ENCODE measurements around the gene NAV2. TPM values are rescaled to one million over a fixed set of nuclear protein-coding genes. Genes with fewer than 3 reads are reported as not detected.

NAV2 gene
- total and polyA plus RNA-seq, 11 donors = 7.6 to 46.5 (median 20.2) TPM

DNA sequence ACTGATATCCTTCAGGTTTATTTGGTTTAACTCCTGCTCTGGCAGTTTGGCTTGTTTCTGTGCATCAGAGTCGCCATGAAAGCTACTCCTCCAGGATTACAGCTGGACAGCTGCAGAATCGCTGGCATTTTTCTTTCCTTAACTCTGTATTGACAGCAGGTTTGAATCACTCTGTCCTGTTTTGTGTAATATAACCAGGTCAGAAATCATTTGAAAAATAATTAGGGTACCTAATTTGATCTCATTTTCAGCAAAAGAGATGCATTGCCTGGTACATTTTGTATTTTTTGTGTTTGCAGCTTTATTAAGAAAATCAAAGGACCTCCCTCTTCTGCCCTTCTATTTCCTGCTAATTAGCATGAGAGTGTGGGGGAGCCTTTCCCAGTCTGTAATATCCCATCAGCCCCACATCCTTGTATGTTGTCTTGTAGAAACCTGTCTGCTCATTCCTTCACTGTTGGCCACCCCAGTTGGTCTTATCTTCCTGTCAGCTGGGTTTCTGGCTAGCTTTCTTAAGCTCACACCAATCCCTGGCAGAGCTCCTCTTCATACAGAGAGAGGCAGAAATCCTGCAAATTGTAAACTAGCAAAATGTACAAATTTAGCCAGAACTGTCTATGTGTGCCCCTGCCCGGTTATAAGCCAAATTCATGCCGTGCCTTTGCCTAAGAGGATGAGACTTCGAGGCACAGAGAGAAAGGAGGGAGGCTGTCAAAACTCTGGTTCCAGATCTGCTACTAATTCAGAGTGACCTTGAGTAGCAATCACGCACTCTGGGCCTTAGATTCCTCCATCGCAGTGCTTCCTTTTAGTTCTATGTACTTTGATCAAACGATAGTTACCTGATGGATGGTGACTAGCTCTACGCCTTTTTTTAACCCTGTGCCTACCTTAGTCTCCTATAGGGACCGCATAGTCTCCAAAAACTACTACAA is 200.6 kb downstream of the NAV2 start:
- WGBS, 4 donors = 46 to 55% (median 52%) methylated on average over 10 of the region's 10 CpGs
- H3K4me3 ChIP-seq = no peak overlapping the region
- H3K36me3 ChIP-seq = peaks cover 0 to 10% (median 0%) of the 10 kb centered on the region in 9 donors
- H3K27me3 ChIP-seq = no peaks in the 10 kb centered on the region
- intact Hi-C loops (cut with DNase I) = no loop called here
- ATAC-seq = peak; percentile 50 to 63 (median 62)
- TF ChIP-seq POLR2A (IDR thresholded peaks at IDR 0.05) = no peak
- TF ChIP-seq, protein P1, sequence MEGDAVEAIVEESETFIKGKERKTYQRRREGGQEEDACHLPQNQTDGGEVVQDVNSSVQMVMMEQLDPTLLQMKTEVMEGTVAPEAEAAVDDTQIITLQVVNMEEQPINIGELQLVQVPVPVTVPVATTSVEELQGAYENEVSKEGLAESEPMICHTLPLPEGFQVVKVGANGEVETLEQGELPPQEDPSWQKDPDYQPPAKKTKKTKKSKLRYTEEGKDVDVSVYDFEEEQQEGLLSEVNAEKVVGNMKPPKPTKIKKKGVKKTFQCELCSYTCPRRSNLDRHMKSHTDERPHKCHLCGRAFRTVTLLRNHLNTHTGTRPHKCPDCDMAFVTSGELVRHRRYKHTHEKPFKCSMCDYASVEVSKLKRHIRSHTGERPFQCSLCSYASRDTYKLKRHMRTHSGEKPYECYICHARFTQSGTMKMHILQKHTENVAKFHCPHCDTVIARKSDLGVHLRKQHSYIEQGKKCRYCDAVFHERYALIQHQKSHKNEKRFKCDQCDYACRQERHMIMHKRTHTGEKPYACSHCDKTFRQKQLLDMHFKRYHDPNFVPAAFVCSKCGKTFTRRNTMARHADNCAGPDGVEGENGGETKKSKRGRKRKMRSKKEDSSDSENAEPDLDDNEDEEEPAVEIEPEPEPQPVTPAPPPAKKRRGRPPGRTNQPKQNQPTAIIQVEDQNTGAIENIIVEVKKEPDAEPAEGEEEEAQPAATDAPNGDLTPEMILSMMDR (IDR thresholded peaks at IDR 0.05) = no peak
- H3K9me3 ChIP-seq = no peaks in the 10 kb centered on the region
- DNase-seq = no peak
- H3K27ac ChIP-seq = peak overlapping the region in 9 of 12 donors; percentile 3 to 63 (median 41)
- H3K4me1 ChIP-seq = peaks cover 0 to 35% (median 13%) of the 10 kb centered on the region in 12 donors

DNA sequence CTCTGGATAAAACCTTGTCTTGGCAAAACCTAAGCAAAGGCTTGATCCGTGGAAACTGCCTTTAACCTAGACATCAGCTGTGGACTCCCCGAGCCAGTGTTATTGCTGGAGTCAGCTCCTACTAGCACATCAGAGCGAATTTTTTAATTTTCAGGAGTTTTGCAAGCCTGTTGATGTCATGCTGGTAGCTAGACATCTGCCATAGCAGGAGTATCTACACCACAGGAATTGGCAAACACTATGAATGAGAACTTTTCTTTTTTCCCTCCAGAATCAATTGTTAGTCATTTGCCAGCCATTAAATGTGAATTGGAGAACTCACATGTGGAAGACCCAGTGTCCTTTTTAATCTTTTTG is 201.2 kb downstream of the NAV2 start:
- no peak overlapping the region for H3K4me3 ChIP-seq
- TF ChIP-seq POLR2A (IDR thresholded peaks at IDR 0.05) = no peak
- TF ChIP-seq, protein P1 (IDR thresholded peaks at IDR 0.05) = no peak
- no peaks in the 10 kb centered on the region for H3K9me3 ChIP-seq
- peaks cover 0 to 12% (median 0%) of the 10 kb centered on the region in 9 donors for H3K36me3 ChIP-seq
- H3K27me3 ChIP-seq = no peaks in the 10 kb centered on the region
- intact Hi-C loops (cut with DNase I) = no loop called here
- WGBS, 4 donors = 75 to 84% (median 77%) methylated on average over 3 of the region's 3 CpGs
- ATAC-seq = no peak
- H3K27ac ChIP-seq = peak overlapping the region in 8 of 12 donors; percentile 7 to 63 (median 44)
- H3K4me1 ChIP-seq = peaks cover 0 to 36% (median 13%) of the 10 kb centered on the region in 12 donors
- DNase-seq = no peak

DNA sequence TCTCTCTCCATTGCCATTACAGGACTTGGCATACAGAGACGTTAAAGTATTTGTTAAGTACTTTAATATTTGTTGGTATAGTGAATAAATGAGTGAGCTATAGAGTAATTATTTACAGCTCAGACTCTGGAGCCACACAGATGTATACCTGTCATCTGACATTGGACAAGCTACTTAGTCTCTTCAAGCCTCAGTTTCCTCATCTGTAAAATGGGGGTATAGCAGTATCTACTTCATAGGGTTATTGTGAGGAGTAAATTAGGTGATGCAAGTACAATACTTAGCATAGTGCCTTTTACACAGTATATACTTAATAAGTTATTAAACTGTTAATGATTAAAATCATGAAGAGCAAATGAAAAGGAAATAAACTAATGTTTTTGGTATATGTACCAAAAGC is 203.2 kb downstream of the NAV2 start:
- intact Hi-C loops (cut with DNase I) = no loop called here
- 92 to 98% (median 94%) methylated on average over 1 of the region's 1 CpG for WGBS, 4 donors
- no peaks in the 10 kb centered on the region for H3K27me3 ChIP-seq
- TF ChIP-seq, protein P1 (IDR thresholded peaks at IDR 0.05) = no peak
- TF ChIP-seq POLR2A (IDR thresholded peaks at IDR 0.05) = no peak
- H3K9me3 ChIP-seq = no peaks in the 10 kb centered on the region
- no peak overlapping the region for H3K27ac ChIP-seq
- H3K36me3 ChIP-seq = peaks cover 0 to 12% (median 0%) of the 10 kb centered on the region in 9 donors
- H3K4me1 ChIP-seq = peaks cover 0 to 48% (median 13%) of the 10 kb centered on the region in 12 donors
- H3K4me3 ChIP-seq = no peak overlapping the region
- ATAC-seq = no peak
- no peak for DNase-seq

DNA sequence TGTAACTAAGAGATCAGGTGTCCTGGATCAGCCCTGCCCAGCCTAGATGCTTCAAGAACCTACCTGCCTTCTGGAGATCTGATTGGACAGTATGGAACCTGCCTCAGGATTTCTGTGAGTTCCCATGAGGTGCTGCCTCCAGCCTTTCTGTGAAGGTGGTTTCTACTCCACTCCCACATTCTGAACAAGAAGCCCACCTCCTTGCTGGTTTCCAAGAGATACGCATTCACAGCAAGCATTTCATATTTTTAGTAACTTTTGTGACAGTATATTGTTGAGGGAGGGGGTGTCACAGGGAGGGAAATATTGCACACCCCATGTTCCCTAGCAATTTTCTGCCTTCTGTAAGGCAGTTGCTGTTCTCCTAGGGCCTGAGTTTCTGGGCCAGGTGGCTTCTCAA is 204.4 kb downstream of the NAV2 start:
- Histone ChIP-seq H3K27me3 (no peaks in the 10 kb centered on the region), H3K4me1 (peaks cover 0 to 43% (median 10%) of the 10 kb centered on the region in 12 donors), H3K4me3 (no peak overlapping the region), H3K27ac (no peak overlapping the region), H3K36me3 (peaks cover 0 to 12% (median 0%) of the 10 kb centered on the region in 9 donors), H3K9me3 (no peaks in the 10 kb centered on the region)
- intact Hi-C loops (cut with DNase I) = no loop called here
- 42 to 100% (median 96%) methylated on average over 1 of the region's 1 CpG for WGBS, 4 donors
- no peak for ATAC-seq
- no peak for TF ChIP-seq POLR2A (IDR thresholded peaks at IDR 0.05)
- TF ChIP-seq, protein P1 (IDR thresholded peaks at IDR 0.05) = no peak
- DNase-seq = no peak
